Ovary (tissue), 9 donors: ENCODE measurements around the gene HIBADH. TPM values are rescaled to one million over a fixed set of nuclear protein-coding genes. Genes with fewer than 3 reads are reported as not detected.
"Not testable (repeated sequence)": the region's sequence is repeated elsewhere in the genome, so short reads cannot be mapped to it uniquely, and the experiment has no call there.

ENCODE experiments used
- DNase-seq, 5 donors: peaks; one replicate each; pipeline ENCODE4 v3.0.0-alpha.2; 2019 to 2020
- H3K27ac ChIP-seq, 2 donors: fragments of 200-600 bp; one replicate each; pipeline versions ENCODE4 v1.5.1 to v1.8.0; 2019 to 2022
- H3K27me3 ChIP-seq: fragments of 200-600 bp; one replicate; pipeline ENCODE4 v1.8.0; 2022
- H3K36me3 ChIP-seq: fragments of 200-600 bp; sonication (generic); one replicate; pipeline ENCODE4 v1.5.1; 2019
- H3K4me1 ChIP-seq: one replicate; pipeline ENCODE4 v1.8.1; 2013; ENCODE audit warnings: mild to moderate bottlenecking, moderate library complexity; ENCODE audit not compliant: insufficient read depth
- H3K4me3 ChIP-seq: fragments of 200-600 bp; sonication (generic); one replicate; pipeline ENCODE4 v1.5.1; 2017
- H3K9me3 ChIP-seq, 2 donors: fragments of 200-600 bp in 1 of 2; sonication (generic) in 1 of 2; one replicate each; pipeline versions ENCODE4 v1.5.1 to v1.8.1; 2013 to 2019; ENCODE audit warnings: mild to moderate bottlenecking in 1 of 2, moderate library complexity in 1 of 2
- CTCF ChIP-seq, 3 donors: fragments of 450-650 bp in 2 of 3; fragments of 200-600 bp in 1 of 3; IDR thresholded peaks; one replicate each; pipeline versions ENCODE4 v1.5.1 to v1.8.0; 2016 to 2022; ENCODE audit warnings: antibody characterized with exemption in 3 of 3, mild to moderate bottlenecking in 1 of 3
- EP300 ChIP-seq: sonication (generic); formaldehyde crosslinking; IDR thresholded peaks from one replicate; pipeline ENCODE4 v1.6.1; 2017; ENCODE audit warnings: antibody characterized with exemption
- POLR2A ChIP-seq: fragments of 450-650 bp; IDR thresholded peaks from one replicate; pipeline ENCODE4 v1.6.1; 2017; ENCODE audit warnings: antibody characterized with exemption, mild to moderate bottlenecking, moderate library complexity
- WGBS, 3 donors: extraction: QIAGEN DNeasy Blood & Tissue Kit in 1 of 3; methylation state at CpG; one replicate each; pipeline versions ENCODE4 v1.1.5 to v1.1.7; 2013 to 2017; 5-methylcytosine and 5-hydroxymethylcytosine counted together
- intact Hi-C, 4 donors: fragments of 100-400 bp; cut with DNase I; formaldehyde crosslinking; loops; one replicate each; pipeline versions ENCODE4 v1.11.0 to v1.15.1; 2022 to 2023
- polyA plus RNA-seq, 2 donors: library from polyadenylated mRNA; stranded (reverse); fragments of 200-250 nt in 1 of 2; fragments of 350-450 nt in 1 of 2; fragmentation: Illumina TruSeq in 1 of 2; extraction: RNeasy Lipid Tissue Mini Kit (QIAGEN cat#74804) in 1 of 2; gene quantifications; one replicate each; pipeline ENCODE4 v1.2.3, GENCODE V29; 2013 to 2014
- total RNA-seq, 7 donors: library from RNA; depleted of rRNA in 2 of 7; stranded (reverse); fragments of >200 nt in 2 of 7; fragmentation: NEBNext Ultra II Directional in 3 of 7; extraction: Animal tissue kit (Norgen Biotek cat#: 25700) in 3 of 7; gene quantifications; one replicate each; pipeline versions ENCODE4 v1.1.0 to v1.2.4, GENCODE V29; 2016 to 2023
- donor health status: DM: no; HTN: no; CAD: no; lungs with moderate emphysema.
- donor health status: DM: no; HTN: no; CAD: no.
- donor health status: Bipolar disorder and iron deficiency.
- donor health status: DM: yes; HTN: yes; CAD: no.
- donor health status: DM: no; HTN: no; CAD: no.
- donor health status: DM: yes; HTN: yes; CAD: no.

The HIBADH gene
- total and polyA plus RNA-seq, 9 donors, result 24.4 to 76.0 (median 36.9) TPM

GRCh38 chr7:27641581-27642230 is 21.0 kb downstream of the HIBADH start:
- TF ChIP-seq POLR2A, result no peak
- no peaks in the 10 kb centered on the region for H3K36me3 ChIP-seq
- no peak overlapping the region for H3K4me3 ChIP-seq
- H3K9me3 ChIP-seq, result no peaks in the 10 kb centered on the region
- no peak overlapping the region for H3K27ac ChIP-seq
- H3K4me1 ChIP-seq, result peaks cover 2% of the 10 kb centered on the region
- DNase-seq, result no peak
- WGBS, 3 donors, result 50 to 58% (median 53%) methylated on average over 4 of the region's 4 CpGs
- intact Hi-C loops, result no loop called here
- H3K27me3 ChIP-seq, result no peaks in the 10 kb centered on the region

- Histone ChIP-seq H3K9me3 (no peaks in the 10 kb centered on the region), H3K36me3 (no peaks in the 10 kb centered on the region), H3K27ac (no peak overlapping the region), H3K4me3 (no peak overlapping the region), H3K4me1 (peaks cover 6% of the 10 kb centered on the region), H3K27me3 (no peaks in the 10 kb centered on the region)
- no peak for DNase-seq
- WGBS, 3 donors, result 8 to 16% (median 11%) methylated on average over 5 of the region's 5 CpGs
- intact Hi-C loops, result no loop called here
- TF ChIP-seq POLR2A, result no peak
- no peak for TF ChIP-seq CTCF (IDR thresholded peaks at IDR 0.05)
- no peak for TF ChIP-seq EP300
Observed at GRCh38 chr7:27640884-27641574, 21.7 kb downstream of the HIBADH start.

- no peaks in the 10 kb centered on the region for H3K36me3 ChIP-seq
- H3K27ac ChIP-seq, result no peak overlapping the region
- WGBS, 3 donors, result 90 to 95% (median 93%) methylated on average over 6 of the region's 6 CpGs
- TF ChIP-seq CTCF (IDR thresholded peaks at IDR 0.05) (no peak), POLR2A (no peak), EP300 (no peak)
- H3K27me3 ChIP-seq, result no peaks in the 10 kb centered on the region
- peaks cover 7% of the 10 kb centered on the region for H3K4me1 ChIP-seq
- no peaks in the 10 kb centered on the region for H3K9me3 ChIP-seq
- H3K4me3 ChIP-seq, result no peak overlapping the region
- no peak for DNase-seq
- intact Hi-C loops, result no loop called here
Observed at GRCh38 chr7:27639851-27640250, 22.8 kb downstream of the HIBADH start.

GRCh38 chr7:27639048-27639447 is 23.6 kb downstream of the HIBADH start:
- H3K36me3 ChIP-seq, DNase-seq, intact Hi-C loops, H3K27ac ChIP-seq, H3K4me3 ChIP-seq, H3K27me3 ChIP-seq, H3K4me1 ChIP-seq, H3K9me3 ChIP-seq: not testable (repeated sequence)
- WGBS, 3 donors, result 91 to 97% (median 96%) methylated on average over 1 of the region's 1 CpG

GRCh38 chr7:27636326-27637006 is 26.2 kb downstream of the HIBADH start:
- H3K27me3 ChIP-seq, result no peaks in the 10 kb centered on the region
- no peaks in the 10 kb centered on the region for H3K9me3 ChIP-seq
- H3K4me1 ChIP-seq, result peaks cover 7% of the 10 kb centered on the region
- DNase-seq, result no peak
- H3K4me3 ChIP-seq, result no peak overlapping the region
- 85 to 93% (median 87%) methylated on average over 1 of the region's 1 CpG for WGBS, 3 donors
- intact Hi-C loops, result no loop called here
- H3K27ac ChIP-seq, result no peak overlapping the region
- no peaks in the 10 kb centered on the region for H3K36me3 ChIP-seq
- TF ChIP-seq POLR2A (no peak), EP300 (no peak), CTCF (IDR thresholded peaks at IDR 0.05) (no peak)
